HepG2 (cell line): ENCODE results near the gene PCYOX1L. TPM values are rescaled to one million over a fixed set of nuclear protein-coding genes. Genes with fewer than 3 reads are reported as not detected.

Experiments used
- ATAC-seq: fragments of 200-7000 bp; cut with Tn5 transposase; 3 replicates; pipeline ENCODE4 v1.9.1; 2020; ENCODE audit warnings: mild to moderate bottlenecking, moderate library complexity
- BruUV-seq: library from RNA; stranded (reverse); fragments of 400-500 nt; replicated peaks from 2 replicates; lab custom pipeline; 2021; lab: Mats Ljungman, UMichigan
- CTCF ChIA-PET: fragments of 300-600 bp; formaldehyde crosslinking; extraction: SDS; loops from one replicate; lab custom pipeline; 2021; ENCODE audit warnings: low total read pairs, inconsistent platforms, low intra/inter-chr PET ratio; lab: Yijun Ruan, JAX
- POLR2A ChIA-PET: fragments of 350-600 bp; sonication (Branson Sonifier 250); formaldehyde crosslinking; loops from one replicate; lab custom pipeline; 2020; ENCODE audit warnings: antibody characterized with exemption, inconsistent platforms; lab: Yijun Ruan, JAX
- DNase-seq: peaks from one replicate; pipeline ENCODE4 v3.0.0-alpha.2; 2015; ENCODE audit warnings: low spot score
- FAIRE-seq: peaks from 3 replicates; lab custom pipeline; 2011; peaks lifted over from hg19 to GRCh38; lab: Jason Lieb, UNC
- H2AFZ ChIP-seq: one replicate; pipeline ENCODE4 v1.6.1; 2011; ENCODE audit warnings: low read length, inconsistent platforms
- H3K27ac ChIP-seq: fragments of 300-600 bp; 3 replicates; pipeline ENCODE4 v1.8.0; 2011; ENCODE audit warnings: mixed run types, mild to moderate bottlenecking, mixed read lengths, low read length, inconsistent platforms; ENCODE audit not compliant: insufficient read depth; ENCODE audit errors: extremely low read length
- H3K27me3 ChIP-seq, 2 experiments: fragments of 200-600 bp in 1 of 2; 2 replicates in 1 of 2; 3 replicates in 1 of 2; pipeline versions ENCODE4 v1.6.0 to v1.8.0; 2011; ENCODE audit warnings: low read length in 2 of 2, mild to moderate bottlenecking in 2 of 2, moderate library complexity in 2 of 2, inconsistent platforms in 1 of 2; ENCODE audit not compliant: insufficient read depth in 2 of 2, control insufficient read depth in 1 of 2
- H3K36me3 ChIP-seq, 2 experiments: fragments of 200-600 bp in 1 of 2; replicated peaks in 1 of 2; 2 replicates in 1 of 2; 3 replicates in 1 of 2; pipeline versions ENCODE4 v1.5.1 to v1.8.0; 2011; ENCODE audit warnings: low read length in 2 of 2, inconsistent platforms in 1 of 2; ENCODE audit not compliant: insufficient read depth in 2 of 2, control insufficient read depth in 1 of 2
- H3K4me1 ChIP-seq: 2 replicates; pipeline ENCODE4 v1.5.1; 2012; ENCODE audit warnings: low read length, inconsistent platforms; ENCODE audit not compliant: insufficient read depth
- H3K4me2 ChIP-seq: 2 replicates; pipeline ENCODE4 v1.6.0; 2011; ENCODE audit warnings: low read depth, low read length, inconsistent platforms
- H3K4me3 ChIP-seq, 3 experiments: fragments of 200-600 bp in 1 of 3; sonication (generic), shearing (Covaris generic) in 1 of 3; replicated peaks in 1 of 3; 2 replicates each; pipeline ENCODE4 v1.5.1; 2011 to 2016; ENCODE audit warnings: low read length in 3 of 3, inconsistent platforms in 2 of 3, low read depth in 2 of 3, mild to moderate bottlenecking in 2 of 3, control low read depth in 1 of 3, mixed read lengths in 1 of 3; ENCODE audit not compliant: insufficient read depth in 1 of 3
- H3K79me2 ChIP-seq: one replicate; pipeline ENCODE4 v1.6.1; 2011; ENCODE audit warnings: low read length, inconsistent platforms; ENCODE audit not compliant: insufficient read depth
- H3K9ac ChIP-seq: 2 replicates; pipeline ENCODE4 v1.6.0; 2011; ENCODE audit warnings: mild to moderate bottlenecking, low read depth, low read length, inconsistent platforms; ENCODE audit not compliant: insufficient read depth
- H3K9me3 ChIP-seq: 2 replicates; pipeline ENCODE4 v1.5.1; 2012; ENCODE audit warnings: mild to moderate bottlenecking, low read length
- H4K20me1 ChIP-seq: 2 replicates; pipeline ENCODE4 v1.6.0; 2011; ENCODE audit warnings: inconsistent platforms, mild to moderate bottlenecking, low read length, moderate library complexity; ENCODE audit not compliant: insufficient read depth
- HMG20A ChIP-seq: IDR thresholded peaks from 2 replicates; pipeline ENCODE4 v1.6.1; 2016; ENCODE audit warnings: borderline replicate concordance
- MEIS1 ChIP-seq: sonication (generic); formaldehyde crosslinking; IDR thresholded peaks from 2 replicates; pipeline ENCODE4 v1.9.0; 2021; ENCODE audit warnings: mild to moderate bottlenecking, missing genetic modification reagents, moderate library complexity, borderline replicate concordance
- MIXL1 ChIP-seq: IDR thresholded peaks from 2 replicates; pipeline ENCODE4 v1.6.1; 2016
- SOX5 ChIP-seq: IDR thresholded peaks from 2 replicates; pipeline ENCODE4 v1.6.1; 2016; ENCODE audit warnings: borderline replicate concordance
- SPEN ChIP-seq: sonication (generic); formaldehyde crosslinking; IDR thresholded peaks from 2 replicates; pipeline ENCODE4 v1.5.1; 2020; ENCODE audit warnings: low read depth, mild to moderate bottlenecking, missing genetic modification reagents
- TBX2 ChIP-seq: sonication (generic); formaldehyde crosslinking; IDR thresholded peaks from 2 replicates; pipeline ENCODE4 v1.5.0; 2020; ENCODE audit warnings: missing genetic modification reagents, mild to moderate bottlenecking, borderline replicate concordance
- ZFAT ChIP-seq: sonication (generic); formaldehyde crosslinking; conservative IDR thresholded peaks from 2 replicates; pipeline ENCODE4 v1.8.1; 2023; ENCODE audit warnings: missing genetic modification reagents, inconsistent platforms
- ZNF607 ChIP-seq: sonication (generic); formaldehyde crosslinking; IDR thresholded peaks from 2 replicates; pipeline ENCODE4 v1.5.1; 2020; ENCODE audit warnings: missing genetic modification reagents, mild to moderate bottlenecking, borderline replicate concordance
- ZNF839 ChIP-seq: sonication (generic); formaldehyde crosslinking; IDR thresholded peaks from 2 replicates; pipeline ENCODE4 v1.4.0; 2020; ENCODE audit warnings: missing genetic modification reagents, mild to moderate bottlenecking, borderline replicate concordance
- ZSCAN30 ChIP-seq: sonication (generic); formaldehyde crosslinking; IDR thresholded peaks from 2 replicates; pipeline ENCODE4 v1.5.0; 2020; ENCODE audit warnings: mild to moderate bottlenecking, missing genetic modification reagents
- WGBS: methylation state at CpG from one replicate; pipeline ENCODE4 v1.1.6; 2017; ENCODE audit warnings: low lambda C conversion rate; 5-methylcytosine and 5-hydroxymethylcytosine counted together
- in situ Hi-C: cut with HindIII; loops from 2 replicates; pipeline ENCODE4 v1.10.0; 2017; ENCODE audit warnings: low pct_unique_long_range_greater_than_20kb; ENCODE audit not compliant: extremely low pct_ligation_motif_present
- intact Hi-C: fragments of 100-400 bp; cut with micrococcal nuclease; formaldehyde crosslinking; loops from one replicate; pipeline ENCODE4 v1.10.0; 2022; ENCODE audit not compliant: unreplicated experiment
- polyA plus RNA-seq, 8 experiments: library from polyadenylated mRNA; depleted of rRNA in 3 of 8; stranded (reverse) in 7 of 8; unstranded in 1 of 8; fragments of >200 nt; fragmentation: Illumina TruSeq in 4 of 8; extraction: Trizol in 4 of 8; gene quantifications; 2 replicates each; pipeline versions ENCODE4 v1.2.1 to v1.2.3, GENCODE V29; 2011 to 2016; ENCODE audit warnings: low read depth in 4 of 8, missing spikeins in 1 of 8, mixed read lengths in 1 of 8; ENCODE audit not compliant: insufficient read depth in 1 of 8
- total RNA-seq, 5 experiments: library from RNA; depleted of rRNA; stranded (reverse); fragments of >200 nt; fragmentation: Illumina TruSeq; extraction: Trizol; gene quantifications; 2 replicates each; pipeline ENCODE4 v1.2.3, GENCODE V29; 2016; ENCODE audit warnings: low read depth in 1 of 5
- TF ChIP-seq, protein P1 (sequence below): sonication (generic); formaldehyde crosslinking; IDR thresholded peaks from 2 replicates; pipeline ENCODE4 v1.5.0; 2020; ENCODE audit warnings: mild to moderate bottlenecking, missing genetic modification reagents, moderate library complexity
- TF ChIP-seq, protein P2 (sequence below): sonication (generic); formaldehyde crosslinking; IDR thresholded peaks from 2 replicates; pipeline ENCODE4 v1.4.0; 2020; ENCODE audit warnings: missing genetic modification reagents, borderline replicate concordance
- TF ChIP-seq, protein P3 (sequence below): sonication (generic); formaldehyde crosslinking; IDR thresholded peaks from 2 replicates; pipeline ENCODE4 v1.5.0; 2020; ENCODE audit warnings: missing genetic modification reagents, mild to moderate bottlenecking, borderline replicate concordance

Gene PCYOX1L
- total and polyA plus RNA-seq, 2 of the 13 experiments (the other 11 are each of a cell fraction or from before 2014, with no cell fraction given) = 1.00 to 3.7 TPM

DNA sequence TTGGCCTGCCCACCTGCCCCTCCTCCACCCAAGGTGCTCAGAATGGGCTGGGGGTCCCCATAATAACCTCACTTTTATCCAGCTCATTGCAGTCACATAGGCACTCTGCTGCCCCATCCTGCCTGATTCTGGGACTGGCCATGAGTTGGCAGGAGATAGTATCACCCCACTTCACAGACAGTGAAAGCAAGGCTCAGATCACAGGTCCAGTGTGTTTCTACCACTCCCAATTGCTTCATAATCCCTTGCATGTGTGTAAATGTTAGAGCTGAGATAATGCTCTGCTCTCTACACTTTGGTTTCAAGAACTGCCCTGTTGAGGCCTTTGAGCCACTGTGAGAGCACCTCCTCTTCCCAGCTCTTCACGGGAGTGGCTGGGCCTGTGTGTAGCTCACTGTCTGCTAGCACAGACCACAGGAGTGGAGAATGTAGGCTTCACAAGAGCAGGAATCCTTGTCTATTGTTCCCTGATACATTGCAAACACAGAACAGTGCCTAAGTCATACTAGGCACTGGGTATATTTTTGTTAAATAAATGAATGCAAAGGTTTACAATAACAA lies 8.4 kb downstream of the PCYOX1L start (continued):
- TF ChIP-seq, protein P1, sequence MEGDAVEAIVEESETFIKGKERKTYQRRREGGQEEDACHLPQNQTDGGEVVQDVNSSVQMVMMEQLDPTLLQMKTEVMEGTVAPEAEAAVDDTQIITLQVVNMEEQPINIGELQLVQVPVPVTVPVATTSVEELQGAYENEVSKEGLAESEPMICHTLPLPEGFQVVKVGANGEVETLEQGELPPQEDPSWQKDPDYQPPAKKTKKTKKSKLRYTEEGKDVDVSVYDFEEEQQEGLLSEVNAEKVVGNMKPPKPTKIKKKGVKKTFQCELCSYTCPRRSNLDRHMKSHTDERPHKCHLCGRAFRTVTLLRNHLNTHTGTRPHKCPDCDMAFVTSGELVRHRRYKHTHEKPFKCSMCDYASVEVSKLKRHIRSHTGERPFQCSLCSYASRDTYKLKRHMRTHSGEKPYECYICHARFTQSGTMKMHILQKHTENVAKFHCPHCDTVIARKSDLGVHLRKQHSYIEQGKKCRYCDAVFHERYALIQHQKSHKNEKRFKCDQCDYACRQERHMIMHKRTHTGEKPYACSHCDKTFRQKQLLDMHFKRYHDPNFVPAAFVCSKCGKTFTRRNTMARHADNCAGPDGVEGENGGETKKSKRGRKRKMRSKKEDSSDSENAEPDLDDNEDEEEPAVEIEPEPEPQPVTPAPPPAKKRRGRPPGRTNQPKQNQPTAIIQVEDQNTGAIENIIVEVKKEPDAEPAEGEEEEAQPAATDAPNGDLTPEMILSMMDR (CRISPR knock-in tag) = no peak
- TF ChIP-seq MEIS1 (CRISPR knock-in tag) (no peak), ZNF607 (no peak), HMG20A (CRISPR knock-in tag) (no peak)
- TF ChIP-seq, all 625 proteins: peak for 5

DNA sequence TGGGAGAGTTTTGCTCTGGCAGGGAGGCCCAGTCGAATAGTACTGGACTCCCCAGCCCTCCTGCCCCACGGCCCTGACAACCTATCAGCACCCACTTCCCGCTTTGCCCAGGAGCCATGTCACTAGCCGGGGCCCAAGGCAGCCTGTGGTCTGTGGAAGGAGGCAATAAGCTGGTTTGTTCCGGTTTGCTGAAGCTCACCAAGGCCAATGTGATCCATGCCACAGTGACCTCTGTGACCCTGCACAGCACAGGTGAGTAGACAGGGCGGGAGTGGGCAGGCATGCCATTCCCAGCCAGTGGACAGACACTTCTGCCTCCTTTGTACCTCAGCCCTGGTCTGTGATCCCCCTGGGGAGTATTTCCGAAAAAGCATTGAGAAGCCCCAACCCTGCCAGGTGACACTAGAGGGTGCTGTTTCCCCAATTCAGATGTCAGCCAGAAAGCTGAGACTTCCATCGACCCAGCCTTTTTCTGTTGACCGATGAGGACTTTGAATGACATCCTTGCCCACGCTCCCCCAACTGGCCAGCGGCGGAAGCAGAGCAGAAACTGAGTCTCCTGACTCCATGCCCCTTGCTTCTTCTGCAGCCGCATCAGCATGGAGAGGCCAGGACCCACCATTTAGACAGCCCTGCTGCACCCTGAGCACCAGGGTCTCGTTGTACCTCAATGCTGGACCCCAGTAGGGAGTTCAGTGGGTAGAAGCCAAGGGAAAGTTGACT lies 9.6 kb downstream of the PCYOX1L start:
- H3K9me3 ChIP-seq = no peaks in the 10 kb centered on the region
- peak; percentile 68; the same call in 1 of the 2 replicates for TF ChIP-seq MIXL1 (CRISPR knock-in tag)
- no peak for TF ChIP-seq ZFAT
- TF ChIP-seq, protein P2, sequence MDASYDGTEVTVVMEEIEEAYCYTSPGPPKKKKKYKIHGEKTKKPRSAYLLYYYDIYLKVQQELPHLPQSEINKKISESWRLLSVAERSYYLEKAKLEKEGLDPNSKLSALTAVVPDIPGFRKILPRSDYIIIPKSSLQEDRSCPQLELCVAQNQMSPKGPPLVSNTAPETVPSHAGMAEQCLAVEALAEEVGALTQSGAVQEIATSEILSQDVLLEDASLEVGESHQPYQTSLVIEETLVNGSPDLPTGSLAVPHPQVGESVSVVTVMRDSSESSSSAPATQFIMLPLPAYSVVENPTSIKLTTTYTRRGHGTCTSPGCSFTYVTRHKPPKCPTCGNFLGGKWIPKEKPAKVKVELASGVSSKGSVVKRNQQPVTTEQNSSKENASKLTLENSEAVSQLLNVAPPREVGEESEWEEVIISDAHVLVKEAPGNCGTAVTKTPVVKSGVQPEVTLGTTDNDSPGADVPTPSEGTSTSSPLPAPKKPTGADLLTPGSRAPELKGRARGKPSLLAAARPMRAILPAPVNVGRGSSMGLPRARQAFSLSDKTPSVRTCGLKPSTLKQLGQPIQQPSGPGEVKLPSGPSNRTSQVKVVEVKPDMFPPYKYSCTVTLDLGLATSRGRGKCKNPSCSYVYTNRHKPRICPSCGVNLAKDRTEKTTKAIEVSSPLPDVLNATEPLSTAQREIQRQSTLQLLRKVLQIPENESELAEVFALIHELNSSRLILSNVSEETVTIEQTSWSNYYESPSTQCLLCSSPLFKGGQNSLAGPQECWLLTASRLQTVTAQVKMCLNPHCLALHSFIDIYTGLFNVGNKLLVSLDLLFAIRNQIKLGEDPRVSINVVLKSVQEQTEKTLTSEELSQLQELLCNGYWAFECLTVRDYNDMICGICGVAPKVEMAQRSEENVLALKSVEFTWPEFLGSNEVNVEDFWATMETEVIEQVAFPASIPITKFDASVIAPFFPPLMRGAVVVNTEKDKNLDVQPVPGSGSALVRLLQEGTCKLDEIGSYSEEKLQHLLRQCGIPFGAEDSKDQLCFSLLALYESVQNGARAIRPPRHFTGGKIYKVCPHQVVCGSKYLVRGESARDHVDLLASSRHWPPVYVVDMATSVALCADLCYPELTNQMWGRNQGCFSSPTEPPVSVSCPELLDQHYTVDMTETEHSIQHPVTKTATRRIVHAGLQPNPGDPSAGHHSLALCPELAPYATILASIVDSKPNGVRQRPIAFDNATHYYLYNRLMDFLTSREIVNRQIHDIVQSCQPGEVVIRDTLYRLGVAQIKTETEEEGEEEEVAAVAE (CRISPR knock-in tag) = peak; percentile 61; the same call in 1 of the 2 replicates
- TF ChIP-seq TBX2 (CRISPR knock-in tag) = no peak
- peak; percentile 43; the same call in 1 of the 2 replicates for TF ChIP-seq SPEN (CRISPR knock-in tag)
- TF ChIP-seq ZSCAN30 (CRISPR knock-in tag) = no peak
- TF ChIP-seq, protein P3, sequence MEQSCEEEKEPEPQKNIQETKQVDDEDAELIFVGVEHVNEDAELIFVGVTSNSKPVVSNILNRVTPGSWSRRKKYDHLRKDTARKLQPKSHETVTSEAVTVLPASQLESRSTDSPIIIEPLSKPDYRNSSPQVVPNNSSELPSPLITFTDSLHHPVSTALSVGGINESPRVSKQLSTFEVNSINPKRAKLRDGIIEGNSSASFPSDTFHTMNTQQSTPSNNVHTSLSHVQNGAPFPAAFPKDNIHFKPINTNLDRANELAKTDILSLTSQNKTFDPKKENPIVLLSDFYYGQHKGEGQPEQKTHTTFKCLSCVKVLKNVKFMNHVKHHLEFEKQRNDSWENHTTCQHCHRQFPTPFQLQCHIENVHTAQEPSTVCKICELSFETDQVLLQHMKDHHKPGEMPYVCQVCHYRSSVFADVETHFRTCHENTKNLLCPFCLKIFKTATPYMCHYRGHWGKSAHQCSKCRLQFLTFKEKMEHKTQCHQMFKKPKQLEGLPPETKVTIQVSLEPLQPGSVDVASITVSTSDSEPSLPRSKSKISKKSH (CRISPR knock-in tag) = 0 out of 2 replicates have a peak, but pooled peaks have one; percentile 17
- no peak for TF ChIP-seq ZNF839 (CRISPR knock-in tag)
- peak; percentile 30; the same call in 1 of the 2 replicates for TF ChIP-seq SOX5 (CRISPR knock-in tag)

More for the DNA sequence above, 9.6 kb downstream of the PCYOX1L start:
- ATAC-seq (peak; percentile 87), FAIRE-seq (peak; percentile 99), DNase-seq (peak; percentile 89)
- Histone ChIP-seq H3K9ac (no peak overlapping the region), H3K36me3 (no peaks in the 10 kb centered on the region), H2AFZ (no peak overlapping the region), H3K79me2 (no peaks in the 10 kb centered on the region), H3K4me1 (peaks cover 39% of the 10 kb centered on the region), H3K27ac (no peak overlapping the region), H4K20me1 (no peaks in the 10 kb centered on the region), H3K4me2 (peak overlapping the region; percentile 83), H3K27me3 (no peaks in the 10 kb centered on the region; a peak in 1 of 5 replicates), H3K4me3 (peak overlapping the region in 1 of 3 experiments; percentile 51; a peak in 4 of 6 replicates)
- intact Hi-C loops (loop anchor here (1.0 kb wide), 2 partner anchors 64 to 197 kb away; no protein-coding TSS in a partner anchor), in situ Hi-C loops (loop anchor here (5.0 kb wide), 1 partner anchor 195 kb away; no protein-coding TSS in a partner anchor)
- ChIA-PET POLR2A (interaction anchor here (0.8 to 1.8 kb wide), 8 partner anchors 9 to 62 kb away, joined by 3 to 13 read pairs (median 6); partner anchors contain the start of genes GRPEL2, IL17B and PCYOX1L), CTCF (interaction anchor here (0.9 to 2.6 kb wide), 5 partner anchors 23 to 67 kb away, joined by 3 to 23 read pairs (median 10); partner anchors contain the start of gene GRPEL2)
- no TSS peak for BruUV-seq
- 2% methylated on average over 14 of the region's 14 CpGs for WGBS
